Measurements from ENCODE around the gene TSSC4.

GRCh38 chr11:2416765-2417164 is 16.2 kb downstream of the TSSC4 start:
- TF ChIP-seq REST (IDR thresholded peaks at IDR 0.05; ENCODE audit: low read depth) (no peak), FOXM1 (IDR thresholded peaks at IDR 0.05; ENCODE audit: borderline replicate concordance, low read depth) (no peak), TAF1 (IDR thresholded peaks at IDR 0.05; ENCODE audit: low read depth) (no peak; the same call in 1 of the 2 replicates), MAX (IDR thresholded peaks at IDR 0.05) (no peak), RAD21 (IDR thresholded peaks at IDR 0.05; ENCODE audit: low read depth) (no peak), USF1 (IDR thresholded peaks at IDR 0.05) (no peak), EGR1 (IDR thresholded peaks at IDR 0.05) (no peak), EP300 (IDR thresholded peaks at IDR 0.05; ENCODE audit: borderline replicate concordance) (no peak)
